Measurements from ENCODE around the gene CTNNA1.

The CTNNA1 gene

GRCh38 chr5:138945421-138946240 lies 192.4 kb downstream of the CTNNA1 start:
- in situ Hi-C loops (cut with MboI; ENCODE audit: low sequenced_read_pairs), result no loop called here

- in situ Hi-C loops (cut with MboI; ENCODE audit: low sequenced_read_pairs), result no loop called here
These were observed 193.0 kb downstream of the CTNNA1 start for GRCh38 chr5:138946241-138946623.

GRCh38 chr5:138946831-138947560 lies 193.8 kb downstream of the CTNNA1 start:
- in situ Hi-C loops (cut with MboI; ENCODE audit: low sequenced_read_pairs), result no loop called here

- in situ Hi-C loops (cut with MboI; ENCODE audit: low sequenced_read_pairs), result no loop called here
These were observed 194.6 kb downstream of the CTNNA1 start for GRCh38 chr5:138947780-138948179.

GRCh38 chr5:138948471-138949222 lies 195.4 kb downstream of the CTNNA1 start:
- in situ Hi-C loops (cut with MboI; ENCODE audit: low sequenced_read_pairs), result no loop called here

- in situ Hi-C loops (cut with MboI; ENCODE audit: low sequenced_read_pairs), result no loop called here
These were observed 196.0 kb downstream of the CTNNA1 start for GRCh38 chr5:138949223-138949574.

GRCh38 chr5:138949988-138950387 lies 196.8 kb downstream of the CTNNA1 start:
- in situ Hi-C loops (cut with MboI; ENCODE audit: low sequenced_read_pairs), result no loop called here

- in situ Hi-C loops (cut with MboI; ENCODE audit: low sequenced_read_pairs), result no loop called here
These were observed 197.3 kb downstream of the CTNNA1 start for GRCh38 chr5:138950421-138951031.

- in situ Hi-C loops (cut with MboI; ENCODE audit: low sequenced_read_pairs), result no loop called here
These were observed 198.1 kb downstream of the CTNNA1 start for GRCh38 chr5:138951091-138951985.

- in situ Hi-C loops (cut with MboI; ENCODE audit: low sequenced_read_pairs), result no loop called here
These were observed 198.9 kb downstream of the CTNNA1 start for GRCh38 chr5:138951986-138952735.

GRCh38 chr5:138952962-138953361 lies 199.7 kb downstream of the CTNNA1 start:
- in situ Hi-C loops (cut with MboI; ENCODE audit: low sequenced_read_pairs), result no loop called here

- in situ Hi-C loops (cut with MboI; ENCODE audit: low sequenced_read_pairs), result no loop called here
These were observed 200.4 kb downstream of the CTNNA1 start for GRCh38 chr5:138953387-138954256.

- in situ Hi-C loops (cut with MboI; ENCODE audit: low sequenced_read_pairs), result no loop called here
These were observed 201.2 kb downstream of the CTNNA1 start for GRCh38 chr5:138954257-138955012.

- in situ Hi-C loops (cut with MboI; ENCODE audit: low sequenced_read_pairs), result no loop called here
These were observed 201.9 kb downstream of the CTNNA1 start for GRCh38 chr5:138955013-138955660.

- in situ Hi-C loops (cut with MboI; ENCODE audit: low sequenced_read_pairs), result no loop called here
These were observed 202.6 kb downstream of the CTNNA1 start for GRCh38 chr5:138955671-138956295.

GRCh38 chr5:138956801-138957200 lies 203.6 kb downstream of the CTNNA1 start:
- in situ Hi-C loops (cut with MboI; ENCODE audit: low sequenced_read_pairs), result no loop called here

GRCh38 chr5:138960145-138960692 lies 207.0 kb downstream of the CTNNA1 start:
- in situ Hi-C loops (cut with MboI; ENCODE audit: low sequenced_read_pairs), result no loop called here

Data from HL-60/S4 treated with retinoic acid at 250 ng/mL for 4 days and 3 days (cell line).